AG09309 (cell line): ENCODE results near the gene LRRFIP2.
"Not testable (repeated sequence)": the region's sequence is repeated elsewhere in the genome, so short reads cannot be mapped to it uniquely, and the experiment has no call there.

Source experiments
- DNase-seq: peaks from one replicate; pipeline ENCODE4 v3.0.0-alpha.2; 2010; ENCODE audit warnings: low read depth
- H3K4me3 ChIP-seq: 2 replicates; pipeline ENCODE4 v1.5.1; 2011; ENCODE audit warnings: mild to moderate bottlenecking, low read depth, low read length, moderate library complexity; ENCODE audit not compliant: control insufficient read depth
- CTCF ChIP-seq: IDR thresholded peaks from 2 replicates; pipeline ENCODE4 v1.5.1; 2011; ENCODE audit warnings: mild to moderate bottlenecking, low read depth, low read length, inconsistent platforms; ENCODE audit not compliant: insufficient read depth, control insufficient read depth; ENCODE audit errors: missing control alignments

LRRFIP2 gene

GRCh38 chr3:37058117-37058516, 116.3 kb downstream of the LRRFIP2 start:
- no peak for DNase-seq
- H3K4me3 ChIP-seq: no peak overlapping the region
- no peak for TF ChIP-seq CTCF

- no peak for DNase-seq
- TF ChIP-seq CTCF: no peak
- H3K4me3 ChIP-seq: no peak overlapping the region
Observed at GRCh38 chr3:37056826-37057225, 117.6 kb downstream of the LRRFIP2 start.

GRCh38 chr3:37055077-37055476, 119.3 kb downstream of the LRRFIP2 start:
- not testable (repeated sequence) for DNase-seq

GRCh38 chr3:37054370-37054769, 120.0 kb downstream of the LRRFIP2 start:
- DNase-seq: peak; percentile 42
- TF ChIP-seq CTCF: no peak
- H3K4me3 ChIP-seq: no peak overlapping the region

More at GRCh38 chr3:37055077-37055476, 119.3 kb downstream of the LRRFIP2 start:
- H3K4me3 ChIP-seq: not testable (repeated sequence)

- no peak for TF ChIP-seq CTCF
- H3K4me3 ChIP-seq: no peak overlapping the region
- DNase-seq: no peak
Observed at GRCh38 chr3:37053753-37054152, 120.6 kb downstream of the LRRFIP2 start.

GRCh38 chr3:37053337-37053736, 121.0 kb downstream of the LRRFIP2 start:
- TF ChIP-seq CTCF: no peak
- no peak for DNase-seq
- H3K4me3 ChIP-seq: no peak overlapping the region

GRCh38 chr3:37052860-37053259, 121.5 kb downstream of the LRRFIP2 start:
- no peak for TF ChIP-seq CTCF
- no peak overlapping the region for H3K4me3 ChIP-seq

More at GRCh38 chr3:37052860-37053259, 121.5 kb downstream of the LRRFIP2 start:
- DNase-seq: no peak
